Measurements from ENCODE around the gene OR4D9. TPM values are rescaled to one million over a fixed set of nuclear protein-coding genes. Genes with fewer than 3 reads are reported as not detected.

The OR4D9 gene
- total and polyA plus RNA-seq, 7 donors: not detected

DNA sequence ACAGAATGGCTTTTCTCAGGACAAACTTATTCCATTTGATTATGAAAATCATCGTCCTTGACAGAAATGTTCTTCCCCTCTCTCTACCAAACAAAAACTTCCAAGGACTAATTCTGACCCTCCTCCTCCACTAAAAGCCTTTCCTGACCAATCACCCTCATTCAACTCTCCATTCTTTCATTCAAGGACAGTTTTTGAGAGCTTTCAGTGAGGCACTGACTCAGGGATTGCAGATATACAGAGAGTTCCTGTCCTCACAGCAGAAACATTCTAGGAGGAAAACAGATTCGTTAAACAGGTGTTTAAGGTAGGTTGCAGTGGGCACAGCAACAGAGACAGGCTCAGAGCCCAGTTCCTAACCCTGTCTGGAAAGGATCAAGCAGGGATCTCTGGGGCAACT lies 41.5 kb downstream of the OR4D9 start:
- H3K36me3 ChIP-seq (ENCODE audit: insufficient read depth in 1 of 2, low read depth in 1 of 2): no peaks in the 10 kb centered on the region
- no peaks in the 10 kb centered on the region for H3K27me3 ChIP-seq (ENCODE audit: insufficient read depth in 3 of 3, low read length in 2 of 3)
- intact Hi-C loops (cut with DNase I): loop anchor here in 1 of 2 donors (5.0 kb wide), 1 partner anchor 114 kb away; the partner anchor contains the start of gene PATL1
- H3K9me3 ChIP-seq: no peaks in the 10 kb centered on the region
- TF ChIP-seq, protein P1, sequence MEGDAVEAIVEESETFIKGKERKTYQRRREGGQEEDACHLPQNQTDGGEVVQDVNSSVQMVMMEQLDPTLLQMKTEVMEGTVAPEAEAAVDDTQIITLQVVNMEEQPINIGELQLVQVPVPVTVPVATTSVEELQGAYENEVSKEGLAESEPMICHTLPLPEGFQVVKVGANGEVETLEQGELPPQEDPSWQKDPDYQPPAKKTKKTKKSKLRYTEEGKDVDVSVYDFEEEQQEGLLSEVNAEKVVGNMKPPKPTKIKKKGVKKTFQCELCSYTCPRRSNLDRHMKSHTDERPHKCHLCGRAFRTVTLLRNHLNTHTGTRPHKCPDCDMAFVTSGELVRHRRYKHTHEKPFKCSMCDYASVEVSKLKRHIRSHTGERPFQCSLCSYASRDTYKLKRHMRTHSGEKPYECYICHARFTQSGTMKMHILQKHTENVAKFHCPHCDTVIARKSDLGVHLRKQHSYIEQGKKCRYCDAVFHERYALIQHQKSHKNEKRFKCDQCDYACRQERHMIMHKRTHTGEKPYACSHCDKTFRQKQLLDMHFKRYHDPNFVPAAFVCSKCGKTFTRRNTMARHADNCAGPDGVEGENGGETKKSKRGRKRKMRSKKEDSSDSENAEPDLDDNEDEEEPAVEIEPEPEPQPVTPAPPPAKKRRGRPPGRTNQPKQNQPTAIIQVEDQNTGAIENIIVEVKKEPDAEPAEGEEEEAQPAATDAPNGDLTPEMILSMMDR (IDR thresholded peaks at IDR 0.05): no peak
- WGBS, 3 donors: 49 to 56% (median 55%) methylated on average over 2 of the region's 2 CpGs
- ATAC-seq: no peak
- no peak for DNase-seq
- no peak overlapping the region for H3K27ac ChIP-seq
- H3K4me1 ChIP-seq: no peaks in the 10 kb centered on the region
- no peak overlapping the region for H3K4me3 ChIP-seq

DNA sequence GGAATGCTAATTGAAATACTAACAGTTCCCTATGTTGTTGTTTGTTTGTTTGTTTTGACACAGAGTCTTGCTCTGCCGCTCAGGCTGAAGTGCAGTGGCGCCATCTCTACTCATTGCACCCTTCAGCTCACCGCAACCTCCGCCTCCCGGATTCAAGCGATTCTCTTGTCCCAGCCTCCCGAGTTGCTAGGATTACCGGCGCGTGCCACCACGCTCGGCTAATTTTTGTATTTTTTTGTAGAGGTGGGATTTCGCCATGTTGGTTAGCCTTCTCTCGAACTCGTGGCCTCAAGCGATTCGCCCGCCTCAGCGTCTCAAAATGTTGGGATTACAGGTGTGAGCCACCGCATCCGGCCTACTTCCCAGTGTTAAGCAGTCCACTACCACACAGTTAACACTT lies 42.0 kb downstream of the OR4D9 start:
- H3K27me3 ChIP-seq (ENCODE audit: insufficient read depth in 3 of 3, low read length in 2 of 3): no peaks in the 10 kb centered on the region
- no peak overlapping the region for H3K27ac ChIP-seq
- no peaks in the 10 kb centered on the region for H3K4me1 ChIP-seq
- 95 to 97% (median 97%) methylated on average over 21 of the region's 21 CpGs for WGBS, 3 donors
- intact Hi-C loops (cut with DNase I): loop anchor here in 1 of 2 donors (5.0 kb wide), 1 partner anchor 114 kb away; the partner anchor contains the start of gene PATL1
- DNase-seq (no peak), ATAC-seq (no peak)
- no peaks in the 10 kb centered on the region for H3K9me3 ChIP-seq
- TF ChIP-seq, protein P1 (IDR thresholded peaks at IDR 0.05): no peak
- no peak overlapping the region for H3K4me3 ChIP-seq
- no peaks in the 10 kb centered on the region for H3K36me3 ChIP-seq (ENCODE audit: insufficient read depth in 1 of 2, low read depth in 1 of 2)

DNA sequence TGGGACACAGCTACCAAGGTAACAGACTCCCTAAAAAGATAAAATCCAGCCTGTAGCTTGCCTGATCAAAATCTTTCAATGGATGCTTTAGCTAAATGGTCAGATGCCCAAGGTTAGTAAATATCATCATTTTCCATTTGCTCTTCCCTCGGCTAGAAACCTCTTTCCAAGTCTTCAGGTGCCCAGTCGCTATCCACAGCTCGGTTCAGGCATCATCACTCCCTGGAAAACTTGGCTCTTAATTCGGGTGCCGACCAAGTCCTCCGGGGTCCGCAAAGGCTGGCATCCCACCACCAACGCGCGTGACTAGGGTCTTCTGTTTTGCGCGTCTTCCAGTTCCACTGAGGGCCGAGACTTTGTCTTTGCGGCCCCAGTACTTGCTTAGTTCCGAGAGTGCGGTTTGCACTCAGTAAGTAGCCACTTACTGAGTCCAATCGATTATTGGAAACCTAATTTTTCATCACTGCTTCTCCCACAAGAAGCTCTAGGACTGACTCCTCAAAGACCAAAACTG lies 44.3 kb downstream of the OR4D9 start:
- H3K4me1 ChIP-seq: no peaks in the 10 kb centered on the region
- H3K36me3 ChIP-seq (ENCODE audit: insufficient read depth in 1 of 2, low read depth in 1 of 2): no peaks in the 10 kb centered on the region
- peak overlapping the region; percentile 75 for H3K27ac ChIP-seq
- H3K4me3 ChIP-seq: peak overlapping the region; percentile 69
- ATAC-seq: no peak
- no peak for DNase-seq
- 16 to 21% (median 16%) methylated on average over 17 of the region's 17 CpGs for WGBS, 3 donors
- H3K27me3 ChIP-seq (ENCODE audit: insufficient read depth in 3 of 3, low read length in 2 of 3): no peaks in the 10 kb centered on the region
- intact Hi-C loops (cut with DNase I): no loop called here
- H3K9me3 ChIP-seq: no peaks in the 10 kb centered on the region
- TF ChIP-seq, protein P1 (IDR thresholded peaks at IDR 0.05): no peak

DNA sequence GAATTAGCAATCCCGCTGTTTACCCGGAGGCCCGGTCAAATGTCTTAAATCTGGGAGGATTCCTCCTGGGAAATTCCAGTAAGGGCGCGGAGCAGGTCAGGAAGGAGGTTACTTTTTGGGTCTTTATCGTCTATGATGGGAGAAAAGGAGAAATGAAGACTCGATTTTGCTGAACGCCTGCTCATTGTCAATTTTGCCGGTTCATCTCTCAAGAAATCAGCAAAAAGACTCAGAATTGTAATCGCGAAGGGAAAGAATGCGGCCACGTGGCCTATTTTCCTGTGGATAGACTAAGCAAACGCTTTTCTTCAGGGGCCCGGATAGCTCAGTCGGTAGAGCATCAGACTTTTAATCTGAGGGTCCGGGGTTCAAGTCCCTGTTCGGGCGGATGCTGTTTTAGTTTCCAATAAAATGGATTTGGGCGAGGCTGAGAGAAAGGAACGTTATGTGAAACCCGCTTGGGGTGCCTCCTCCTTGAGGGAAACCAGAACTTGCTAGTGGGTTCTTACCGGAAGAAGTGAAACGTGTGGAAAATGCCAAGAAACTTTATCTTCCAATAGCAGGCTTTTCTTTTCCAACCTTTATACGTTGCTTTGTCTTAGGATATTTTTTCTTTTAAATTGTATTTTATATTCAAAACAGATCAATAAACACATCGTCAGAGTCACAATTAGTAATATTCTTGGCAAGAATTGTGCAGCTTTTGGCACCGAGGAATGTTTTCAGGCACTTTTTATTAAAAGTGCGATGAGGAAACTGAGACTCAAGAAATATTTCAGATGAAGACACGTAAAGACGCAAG lies 45.0 kb downstream of the OR4D9 start:
- no peaks in the 10 kb centered on the region for H3K27me3 ChIP-seq (ENCODE audit: insufficient read depth in 3 of 3, low read length in 2 of 3)
- DNase-seq: peak; percentile 56 to 59
- H3K36me3 ChIP-seq (ENCODE audit: insufficient read depth in 1 of 2, low read depth in 1 of 2): no peaks in the 10 kb centered on the region
- H3K4me3 ChIP-seq: peak overlapping the region; percentile 69
- WGBS, 3 donors: 7 to 8% (median 8%) methylated on average over 30 of the region's 30 CpGs
- intact Hi-C loops (cut with DNase I): no loop called here
- peaks cover 4% of the 10 kb centered on the region for H3K4me1 ChIP-seq
- peak overlapping the region; percentile 75 for H3K27ac ChIP-seq
- TF ChIP-seq, protein P1 (IDR thresholded peaks at IDR 0.05): no peak
- H3K9me3 ChIP-seq: no peaks in the 10 kb centered on the region
- ATAC-seq: peak; percentile 18 to 42 (median 33)

Measured in psoas muscle (tissue), 8 donors.